SKM-1 treated with dmso at 0.1 percent for 144 hours (cell line): Measurements from ENCODE around the gene PPP6C.

Source experiments
- DNase-seq: peaks from one replicate; lab custom pipeline; 2025; ENCODE audit not compliant: unreplicated experiment; lab: John Stamatoyannopoulos, UW

Gene PPP6C

DNA sequence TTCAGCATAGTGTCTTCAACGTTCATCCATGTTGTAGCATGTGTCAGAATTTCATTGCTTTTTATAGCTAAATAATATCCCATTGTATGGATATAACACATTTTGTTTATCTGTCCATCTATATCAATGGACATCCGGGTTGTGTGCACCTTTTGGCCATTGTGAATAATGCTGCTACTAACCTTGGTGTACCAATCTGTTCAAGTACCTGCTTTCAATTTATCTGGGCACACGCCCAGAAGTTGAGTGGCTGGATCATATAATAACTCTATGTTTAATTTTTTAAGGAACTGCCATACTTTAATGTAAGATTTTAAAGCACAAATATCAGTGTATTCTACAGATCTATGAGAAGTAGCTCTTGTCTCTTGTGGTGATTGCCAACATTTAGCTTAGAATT is 89.8 kb downstream of the PPP6C start:
- no peak for DNase-seq
